ENCODE results near the gene KBTBD13. TPM values are rescaled to one million over a fixed set of nuclear protein-coding genes. Genes with fewer than 3 reads are reported as not detected.

The KBTBD13 gene
- total RNA-seq, 1 donor from 2014 or later, result not detected

- no peak for DNase-seq
These were observed 23.6 kb upstream of the KBTBD13 start for GRCh38 chr15:65052956-65053355.

DNA sequence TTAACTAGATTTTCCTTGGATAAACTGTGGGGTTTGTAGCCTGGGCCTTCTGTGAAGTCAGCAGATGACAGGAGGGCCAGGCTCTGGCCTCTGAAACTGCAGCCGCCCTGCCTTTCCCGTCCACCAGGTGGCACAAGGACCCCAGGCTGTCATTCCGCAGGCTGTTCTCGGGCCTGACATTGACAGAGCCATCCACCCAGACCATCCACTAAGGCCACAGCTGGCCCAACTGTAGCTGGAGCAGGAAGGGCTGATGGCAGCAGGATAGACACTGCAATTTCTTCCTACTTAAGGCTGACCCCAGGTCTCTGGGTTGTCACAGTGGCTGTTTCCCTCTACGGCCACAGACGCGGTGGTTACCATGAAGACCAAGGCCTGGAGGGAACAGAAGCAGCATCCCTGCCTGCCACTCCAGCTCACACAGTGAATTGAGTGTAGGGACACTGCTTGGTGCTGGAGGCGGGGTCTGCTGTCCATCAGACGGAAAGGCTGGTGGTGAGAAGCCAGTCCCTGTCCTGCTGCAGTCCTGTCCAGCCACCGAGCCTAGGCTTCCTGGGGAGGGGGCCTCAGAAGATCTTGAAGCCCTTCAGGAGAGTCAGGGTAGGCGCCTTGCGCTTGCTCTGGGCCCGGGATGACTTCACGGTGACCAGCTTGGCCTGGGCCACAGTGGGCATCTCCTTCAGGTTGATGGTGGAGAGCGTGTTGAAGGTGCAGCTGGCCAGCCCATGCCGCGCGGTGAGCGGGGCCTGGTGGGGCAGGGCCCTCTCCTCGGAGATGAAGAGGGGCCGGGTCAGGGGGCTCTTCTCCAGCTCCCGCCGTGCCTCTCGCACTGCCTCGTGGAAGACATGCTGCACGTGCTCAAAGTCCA, 22.0 kb upstream of the KBTBD13 start:
- peak; percentile 83 for DNase-seq

DNA sequence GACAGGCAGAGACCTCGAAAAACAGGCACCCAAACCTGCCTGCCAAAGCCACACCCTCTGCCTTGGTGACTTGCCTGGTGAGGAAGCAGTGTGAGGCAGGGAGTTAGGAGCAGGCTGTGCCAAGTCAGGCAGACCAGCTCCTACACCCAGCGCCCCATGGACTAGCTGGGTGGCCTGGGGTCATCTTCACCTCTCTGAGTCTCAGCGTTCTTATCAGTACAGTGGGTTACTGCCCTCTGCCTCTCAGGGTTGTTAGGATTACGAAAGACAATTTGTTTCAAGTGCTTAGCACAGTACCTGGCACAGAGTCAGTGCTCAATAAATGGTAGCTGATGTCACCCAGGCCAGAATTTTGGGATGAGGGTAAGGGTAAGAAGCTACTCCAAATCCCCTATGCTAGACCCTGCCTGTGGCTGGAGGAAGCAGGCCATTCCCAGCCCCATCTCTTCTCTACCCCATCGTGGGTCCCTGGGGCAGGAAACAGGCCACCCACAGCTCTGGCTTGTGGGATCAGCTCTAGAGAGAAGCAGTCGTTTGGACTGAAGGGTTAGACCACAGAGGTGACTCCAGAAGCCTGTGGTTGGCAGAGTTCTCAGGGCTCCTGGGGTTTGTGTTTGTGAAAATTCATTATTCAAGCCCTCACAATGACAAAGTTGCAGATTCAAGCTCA, 21.2 kb upstream of the KBTBD13 start:
- no peak for DNase-seq

DNA sequence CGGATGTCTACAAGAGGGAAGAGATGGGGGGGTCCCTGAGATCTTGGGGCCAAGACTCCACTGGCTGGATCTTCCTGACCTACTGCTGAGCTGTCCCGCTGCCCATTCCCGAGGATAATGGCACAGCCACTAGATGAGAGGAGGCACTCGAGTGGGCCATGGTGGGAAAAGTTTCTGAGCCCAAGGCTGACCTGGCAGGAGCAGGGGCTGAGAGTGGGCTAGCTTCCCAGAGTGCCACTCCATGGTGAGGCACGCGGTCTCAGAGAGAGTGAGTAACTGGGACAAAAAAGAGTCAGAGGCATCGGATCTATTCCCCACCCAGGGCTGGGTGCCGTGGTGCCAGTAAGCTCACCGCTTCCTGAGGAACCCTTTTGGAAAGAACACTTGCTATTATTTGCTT, 20.4 kb upstream of the KBTBD13 start:
- DNase-seq, result no peak

DNA sequence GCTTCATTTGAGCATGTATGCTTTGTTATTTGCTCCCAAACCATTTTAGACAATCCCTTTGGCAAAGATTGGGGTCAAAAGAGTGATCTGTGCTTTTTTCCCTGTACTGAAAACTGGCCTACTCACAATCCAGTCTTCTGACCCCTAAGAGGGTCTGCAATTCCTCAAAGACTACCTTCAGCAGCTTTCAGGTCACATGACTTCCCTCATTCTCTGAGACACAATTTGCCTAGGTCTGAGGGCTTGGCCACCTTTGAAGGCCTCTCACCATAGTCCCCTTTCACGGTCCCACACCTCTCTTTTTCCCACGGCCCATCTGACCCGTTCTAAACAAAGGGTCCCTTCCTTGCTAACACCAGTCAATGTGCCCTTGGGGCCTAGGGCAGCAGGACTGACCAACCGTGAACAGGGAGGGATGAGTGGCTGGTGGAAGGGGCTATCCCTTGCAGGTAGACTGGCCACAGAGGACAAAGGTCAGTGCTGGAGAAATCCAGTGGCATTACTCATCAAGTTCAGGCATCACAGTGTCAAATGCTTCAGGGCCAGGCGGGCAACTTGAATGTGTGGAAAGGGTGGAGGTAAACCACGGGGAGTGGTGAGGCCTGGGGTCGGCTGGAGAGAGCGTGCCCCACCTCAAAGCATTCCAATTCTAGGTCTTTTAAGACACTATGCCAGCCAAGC, 19.5 kb upstream of the KBTBD13 start:
- DNase-seq, result no peak

- no peak for DNase-seq
These were observed 19.0 kb upstream of the KBTBD13 start for GRCh38 chr15:65057549-65057940.

DNA sequence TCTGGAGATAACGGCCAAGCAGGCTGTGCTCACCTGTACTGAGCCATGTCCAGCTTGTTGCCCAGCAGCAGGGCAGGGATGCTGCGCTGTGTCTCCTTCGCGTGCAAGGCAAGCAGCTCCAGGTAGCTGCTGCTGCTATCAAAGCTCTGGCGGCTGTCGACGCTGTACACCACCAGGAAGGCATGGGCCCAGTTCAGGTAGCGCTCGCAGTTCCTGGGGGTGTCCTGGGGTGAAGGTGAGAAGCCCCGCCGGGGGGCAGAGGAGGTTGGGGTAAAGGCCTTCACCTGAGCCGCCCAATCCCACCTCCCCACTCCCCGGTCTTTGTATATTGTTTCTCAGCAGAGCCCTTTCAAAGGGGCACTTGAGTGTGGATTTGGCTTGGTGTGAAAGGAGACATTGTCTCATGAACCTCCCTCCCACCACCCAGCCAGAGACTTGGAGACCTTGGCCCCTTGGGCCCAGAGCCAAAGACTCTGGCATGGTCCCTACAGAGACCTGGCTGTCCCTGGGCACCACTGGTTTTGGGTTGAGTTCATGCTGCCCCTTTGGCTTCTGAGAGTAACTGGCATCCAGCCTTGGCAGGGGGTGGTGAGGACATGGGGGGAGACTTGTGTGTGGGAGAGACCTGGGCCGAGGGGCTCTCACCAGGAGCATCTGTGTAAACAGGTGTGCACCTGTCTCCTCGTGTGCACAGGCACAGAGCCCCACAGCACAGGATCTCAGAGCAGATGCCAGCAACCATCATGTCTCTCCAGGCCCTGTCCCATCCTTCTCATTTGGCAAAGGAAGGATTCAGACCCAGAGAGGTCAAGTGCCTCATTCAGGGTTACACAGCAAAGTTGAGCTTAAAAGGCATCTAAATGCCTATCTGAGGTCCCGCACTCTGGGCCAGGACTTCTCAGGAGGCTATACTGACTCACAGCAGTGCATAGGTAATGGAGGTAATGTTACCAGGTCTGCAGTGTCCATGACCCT, 17.9 kb upstream of the KBTBD13 start:
- no peak for DNase-seq

- DNase-seq, result no peak
These were observed 17.2 kb upstream of the KBTBD13 start for GRCh38 chr15:65059369-65059750.

DNA sequence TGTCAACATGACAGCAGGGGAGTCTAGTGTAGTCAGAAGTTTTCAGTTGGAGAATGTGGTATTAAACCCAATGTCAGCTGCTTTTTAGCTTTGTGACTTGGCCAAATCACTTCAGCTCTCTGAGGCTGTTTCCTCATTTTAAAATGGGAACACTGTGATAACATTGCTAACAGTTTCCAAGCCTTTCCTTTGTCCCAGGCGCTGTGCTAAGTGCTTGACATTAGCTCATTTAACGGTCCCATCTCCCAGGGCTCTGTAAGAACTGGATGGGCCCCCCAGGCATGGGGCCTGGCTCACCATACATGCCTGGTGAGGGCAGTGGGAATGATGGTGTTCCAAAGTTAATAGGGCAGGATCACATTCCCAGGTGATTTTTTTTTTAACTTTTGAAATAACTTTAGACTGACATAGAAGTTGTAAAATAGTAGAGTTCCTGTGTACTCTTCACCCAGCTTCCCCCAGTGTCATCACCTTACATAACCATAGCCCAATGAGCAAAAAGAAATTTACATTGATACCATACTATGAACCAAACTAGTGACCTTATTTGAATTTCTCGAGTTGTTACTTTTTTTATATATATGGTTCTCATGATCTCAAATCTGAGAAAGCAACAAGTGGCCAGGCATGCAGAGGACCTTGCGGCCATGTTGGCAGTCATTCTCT, 16.5 kb upstream of the KBTBD13 start:
- no peak for DNase-seq

DNA sequence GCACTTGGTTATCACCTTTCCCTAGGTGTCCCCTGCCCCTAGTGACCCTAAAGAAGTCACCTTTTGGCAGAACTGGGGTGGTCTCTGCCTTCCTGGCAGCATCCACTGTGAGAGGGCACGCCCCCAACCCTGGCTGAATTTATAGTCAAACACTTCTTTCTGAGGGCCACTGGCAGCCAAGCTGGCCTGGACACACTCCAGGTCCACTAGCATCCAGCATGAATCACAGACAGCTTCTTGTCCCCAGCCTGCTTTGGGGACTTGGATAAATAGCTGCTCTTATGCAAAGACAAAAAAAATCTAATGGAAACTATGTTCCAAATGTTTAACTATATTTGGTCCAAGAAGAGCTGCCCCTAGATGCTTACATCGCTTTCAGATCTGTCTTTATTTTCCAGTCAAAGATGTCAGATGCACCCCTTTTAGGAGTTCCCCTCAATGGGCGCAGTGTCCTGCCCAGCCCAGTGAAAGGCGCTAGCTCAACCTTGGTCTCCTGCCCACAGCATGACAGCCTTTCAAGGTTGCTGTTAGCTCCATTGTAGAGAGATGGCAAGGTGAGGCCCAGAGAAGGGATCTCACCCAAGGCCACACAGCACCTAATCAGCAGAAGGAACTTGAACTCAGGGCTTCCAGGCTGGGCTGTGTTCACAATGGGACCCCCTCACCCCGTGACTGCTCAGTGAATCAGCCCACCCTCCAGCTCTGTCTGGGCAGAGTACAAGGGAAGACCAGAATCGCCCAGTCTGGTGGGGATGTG, 15.7 kb upstream of the KBTBD13 start:
- no peak for DNase-seq

DNA sequence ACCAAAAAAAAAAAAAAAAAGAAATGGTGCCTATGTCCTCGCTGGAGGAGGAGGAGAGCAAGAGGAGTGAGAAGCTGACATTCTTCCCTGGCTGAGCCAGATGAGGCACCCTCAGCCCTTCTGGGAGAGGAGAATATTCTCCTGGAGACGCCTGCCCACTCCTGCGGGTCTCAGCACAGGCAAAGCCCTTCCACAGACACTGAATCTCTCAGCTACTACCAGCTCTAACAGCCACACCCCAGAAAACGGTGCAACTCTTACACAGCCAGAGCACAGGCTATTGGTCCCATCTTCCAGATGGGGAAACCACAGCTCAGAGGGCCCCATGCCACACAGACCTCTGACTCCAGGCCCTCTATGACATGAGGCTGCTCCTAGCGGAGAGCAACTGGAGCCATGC, 14.5 kb upstream of the KBTBD13 start:
- no peak for DNase-seq

DNA sequence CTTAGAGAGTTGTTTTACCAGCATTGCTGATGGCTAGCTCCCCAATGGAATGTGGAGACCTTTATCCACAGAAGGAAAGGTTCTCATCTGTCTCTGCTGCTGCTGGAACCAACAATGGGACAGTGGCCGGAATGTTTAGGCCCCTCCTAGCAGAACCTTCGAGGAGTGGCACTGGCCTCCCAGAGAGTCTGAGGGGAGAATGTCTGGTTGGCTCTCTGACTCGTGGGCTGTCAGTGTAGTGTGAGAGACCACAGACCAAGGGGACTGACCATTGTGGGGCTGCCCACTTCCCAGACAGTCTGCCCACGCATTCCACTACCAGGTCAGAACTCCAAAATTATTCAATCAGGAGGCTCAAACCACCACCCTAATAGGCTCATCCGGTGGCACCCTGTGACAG, 13.8 kb upstream of the KBTBD13 start:
- no peak for DNase-seq

- DNase-seq, result peak; percentile 14
These were observed 10.4 kb upstream of the KBTBD13 start for GRCh38 chr15:65066001-65066634.

DNA sequence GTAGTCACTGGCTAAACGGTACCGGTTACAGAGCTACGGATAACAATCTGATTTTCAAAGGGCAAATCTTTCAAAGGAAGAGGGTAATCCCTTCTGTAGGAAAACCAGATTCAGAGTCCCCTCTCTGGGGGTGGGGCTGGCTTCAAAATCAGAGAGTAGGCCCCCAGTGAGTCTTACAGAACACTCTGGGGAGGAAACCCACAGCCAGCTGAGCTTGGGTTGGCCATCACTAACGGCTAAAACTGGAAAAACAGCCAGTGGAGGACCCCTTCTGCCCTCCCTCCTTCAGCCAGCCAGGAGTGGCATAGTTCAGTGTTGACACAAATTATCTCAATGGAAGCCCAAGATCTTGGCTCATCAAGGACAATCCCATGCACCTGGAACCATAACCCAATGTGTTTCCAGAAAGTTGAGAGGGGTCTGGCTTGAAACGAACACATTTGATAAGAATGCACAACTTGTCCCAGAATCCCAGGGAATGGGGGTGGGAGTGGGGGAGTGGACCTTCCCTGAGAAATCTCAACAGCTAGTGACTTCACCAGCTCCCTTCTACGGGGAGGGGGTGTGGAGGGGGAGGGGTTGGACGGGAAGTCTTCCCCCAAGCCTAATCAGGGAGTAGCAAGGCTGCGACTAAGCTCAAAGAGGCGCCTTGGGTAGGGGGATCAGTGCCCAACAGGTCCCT, 9.8 kb upstream of the KBTBD13 start:
- DNase-seq, result no peak

- DNase-seq, result no peak
These were observed 9.3 kb upstream of the KBTBD13 start for GRCh38 chr15:65067317-65067644.

GRCh38 chr15:65067645-65068402, 8.7 kb upstream of the KBTBD13 start, which contains the start of gene RASL12:
Gene RASL12, minus strand, starts transcription at chr15:65067991. Its CDS starts 156 bp downstream, at chr15:65067835.
- DNase-seq, result no peak

DNA sequence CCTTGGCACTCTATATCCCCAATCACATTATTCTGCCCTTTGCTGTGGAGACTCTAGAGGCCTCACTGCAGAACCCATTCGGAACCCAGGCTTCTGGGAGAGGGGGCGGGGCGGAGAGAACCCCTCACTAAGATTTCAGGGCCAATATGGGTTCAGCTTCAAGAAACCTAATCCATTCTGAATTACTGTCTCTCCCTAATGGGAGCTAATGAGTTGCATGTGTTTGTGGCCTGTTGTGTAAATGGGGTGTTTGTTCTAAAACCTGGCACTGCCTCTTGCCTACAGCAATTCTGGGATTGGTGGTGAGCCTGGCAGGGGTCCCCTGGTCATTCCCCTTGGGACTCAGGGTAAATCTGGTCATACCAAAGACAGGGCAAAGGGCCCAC, 8.2 kb upstream of the KBTBD13 start:
- no peak for DNase-seq

DNA sequence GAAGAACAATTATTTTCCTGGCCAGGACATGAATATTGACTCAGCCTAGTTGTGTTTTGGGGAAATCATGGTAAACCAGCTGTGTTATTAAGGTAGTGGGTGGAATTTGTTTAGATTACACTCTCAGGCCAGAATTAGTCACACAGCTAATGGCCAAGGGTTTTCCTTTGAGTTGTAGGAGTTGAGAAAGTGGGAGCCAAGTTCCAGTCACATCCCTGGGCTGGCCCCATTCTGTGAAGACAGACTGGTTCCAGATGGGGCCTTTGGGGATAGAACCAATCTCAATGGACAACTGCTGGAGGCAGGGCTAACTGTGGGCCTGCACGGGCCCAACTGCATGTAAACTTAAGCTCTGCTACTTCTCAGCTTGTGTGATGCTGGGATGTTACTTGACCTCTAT, 7.4 kb upstream of the KBTBD13 start:
- DNase-seq, result peak; percentile 22

All from dermis blood vessel endothelial cell (primary cell).